ENCODE results near the gene OXSR1.

DNA sequence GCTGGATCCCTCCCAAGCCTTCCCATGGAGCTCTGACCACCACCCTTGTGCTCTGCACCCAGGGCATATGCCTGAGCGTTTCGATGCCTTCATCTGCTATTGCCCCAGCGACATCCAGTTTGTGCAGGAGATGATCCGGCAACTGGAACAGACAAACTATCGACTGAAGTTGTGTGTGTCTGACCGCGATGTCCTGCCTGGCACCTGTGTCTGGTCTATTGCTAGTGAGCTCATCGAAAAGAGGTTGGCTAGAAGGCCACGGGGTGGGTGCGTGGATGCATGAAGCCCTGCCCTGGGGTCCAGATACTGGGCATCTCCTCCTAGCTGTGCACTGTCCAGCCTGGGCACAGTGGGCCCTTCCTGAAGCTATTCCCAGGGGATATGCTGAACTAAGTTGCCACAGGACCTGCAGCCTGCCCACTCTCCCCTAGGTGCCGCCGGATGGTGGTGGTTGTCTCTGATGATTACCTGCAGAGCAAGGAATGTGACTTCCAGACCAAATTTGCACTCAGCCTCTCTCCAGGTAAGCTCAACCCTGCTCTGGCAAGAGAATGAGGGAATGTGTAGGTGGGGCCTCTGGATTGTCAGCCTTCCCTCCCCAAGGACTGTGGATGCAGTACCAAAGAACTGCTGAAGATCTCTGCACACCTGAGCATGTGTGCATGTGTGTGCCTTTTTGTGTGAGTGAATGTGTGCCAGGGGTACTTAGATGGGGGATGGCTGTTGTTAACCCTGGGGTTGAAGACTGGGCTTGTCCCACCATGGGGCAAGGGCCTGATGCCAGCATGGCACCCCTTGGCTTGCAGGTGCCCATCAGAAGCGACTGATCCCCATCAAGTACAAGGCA lies 24.8 kb upstream of the OXSR1 start:
- TF ChIP-seq, protein P1, sequence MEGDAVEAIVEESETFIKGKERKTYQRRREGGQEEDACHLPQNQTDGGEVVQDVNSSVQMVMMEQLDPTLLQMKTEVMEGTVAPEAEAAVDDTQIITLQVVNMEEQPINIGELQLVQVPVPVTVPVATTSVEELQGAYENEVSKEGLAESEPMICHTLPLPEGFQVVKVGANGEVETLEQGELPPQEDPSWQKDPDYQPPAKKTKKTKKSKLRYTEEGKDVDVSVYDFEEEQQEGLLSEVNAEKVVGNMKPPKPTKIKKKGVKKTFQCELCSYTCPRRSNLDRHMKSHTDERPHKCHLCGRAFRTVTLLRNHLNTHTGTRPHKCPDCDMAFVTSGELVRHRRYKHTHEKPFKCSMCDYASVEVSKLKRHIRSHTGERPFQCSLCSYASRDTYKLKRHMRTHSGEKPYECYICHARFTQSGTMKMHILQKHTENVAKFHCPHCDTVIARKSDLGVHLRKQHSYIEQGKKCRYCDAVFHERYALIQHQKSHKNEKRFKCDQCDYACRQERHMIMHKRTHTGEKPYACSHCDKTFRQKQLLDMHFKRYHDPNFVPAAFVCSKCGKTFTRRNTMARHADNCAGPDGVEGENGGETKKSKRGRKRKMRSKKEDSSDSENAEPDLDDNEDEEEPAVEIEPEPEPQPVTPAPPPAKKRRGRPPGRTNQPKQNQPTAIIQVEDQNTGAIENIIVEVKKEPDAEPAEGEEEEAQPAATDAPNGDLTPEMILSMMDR (IDR thresholded peaks at IDR 0.05), result no peak
- TF ChIP-seq POLR2AphosphoS5 (IDR thresholded peaks at IDR 0.05), result no peak
